HG02852 (cell line): ENCODE data around the gene NPW.
"Not testable (repeated sequence)": the region's sequence is repeated elsewhere in the genome, so short reads cannot be mapped to it uniquely, and the experiment has no call there.

ENCODE experiments used
- ATAC-seq: cut with Tn5 transposase; IDR thresholded peaks from one replicate; pipeline ENCODE4 v1.9.1; 2021; ENCODE audit warnings: mild to moderate bottlenecking, moderate library complexity; ENCODE audit not compliant: unreplicated experiment

The NPW gene

DNA sequence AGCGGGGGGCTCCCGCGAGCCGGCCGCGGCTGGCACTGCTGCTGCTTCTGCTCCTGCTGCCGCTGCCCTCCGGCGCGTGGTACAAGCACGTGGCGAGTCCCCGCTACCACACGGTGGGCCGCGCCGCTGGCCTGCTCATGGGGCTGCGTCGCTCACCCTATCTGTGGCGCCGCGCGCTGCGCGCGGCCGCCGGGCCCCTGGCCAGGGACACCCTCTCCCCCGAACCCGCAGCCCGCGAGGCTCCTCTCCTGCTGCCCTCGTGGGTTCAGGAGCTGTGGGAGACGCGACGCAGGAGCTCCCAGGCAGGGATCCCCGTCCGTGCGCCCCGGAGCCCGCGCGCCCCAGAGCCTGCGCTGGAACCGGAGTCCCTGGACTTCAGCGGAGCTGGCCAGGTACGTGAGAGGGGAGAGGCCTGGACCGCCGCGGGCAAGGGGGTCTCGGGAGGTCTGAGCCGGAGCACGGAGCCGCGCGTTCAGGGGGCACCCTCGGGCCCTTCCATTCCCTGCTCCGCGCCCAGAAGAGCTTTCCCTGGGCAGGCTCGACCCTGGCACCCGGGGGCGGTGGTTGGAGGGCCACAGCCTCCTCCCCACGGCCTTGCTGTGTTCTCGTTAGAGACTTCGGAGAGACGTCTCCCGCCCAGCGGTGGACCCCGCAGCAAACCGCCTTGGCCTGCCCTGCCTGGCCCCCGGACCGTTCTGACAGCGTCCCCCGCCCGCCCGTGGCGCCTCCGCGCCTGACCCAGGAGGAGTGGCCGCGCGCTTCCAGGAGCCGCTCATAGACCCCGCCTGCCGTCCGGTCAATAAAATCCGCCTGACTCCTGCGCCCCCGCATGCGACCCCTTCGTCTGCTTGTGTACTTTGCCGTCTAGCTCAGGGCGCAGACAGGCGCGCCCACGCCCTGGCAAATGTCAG is 591 bp downstream of the NPW start:
- ATAC-seq = no peak

DNA sequence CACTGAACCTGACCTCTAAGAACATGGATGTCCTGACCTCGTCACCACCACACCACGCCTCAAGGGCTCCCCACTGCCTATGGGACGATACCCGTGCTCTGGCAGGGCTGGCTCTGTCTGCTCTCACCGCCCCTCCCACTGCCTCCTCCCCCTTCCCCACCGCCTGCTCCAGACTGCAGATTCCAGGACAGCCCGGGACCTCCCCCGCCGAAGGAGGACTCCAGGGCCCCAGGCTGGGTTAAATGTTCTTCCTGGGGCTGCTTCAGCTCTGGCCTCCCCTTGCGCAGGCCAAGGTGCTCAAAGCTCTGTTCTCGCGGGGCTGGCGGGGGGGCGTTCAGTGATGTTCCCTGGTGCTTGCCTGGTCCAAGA is 3.1 kb downstream of the NPW start:
- ATAC-seq = no peak

DNA sequence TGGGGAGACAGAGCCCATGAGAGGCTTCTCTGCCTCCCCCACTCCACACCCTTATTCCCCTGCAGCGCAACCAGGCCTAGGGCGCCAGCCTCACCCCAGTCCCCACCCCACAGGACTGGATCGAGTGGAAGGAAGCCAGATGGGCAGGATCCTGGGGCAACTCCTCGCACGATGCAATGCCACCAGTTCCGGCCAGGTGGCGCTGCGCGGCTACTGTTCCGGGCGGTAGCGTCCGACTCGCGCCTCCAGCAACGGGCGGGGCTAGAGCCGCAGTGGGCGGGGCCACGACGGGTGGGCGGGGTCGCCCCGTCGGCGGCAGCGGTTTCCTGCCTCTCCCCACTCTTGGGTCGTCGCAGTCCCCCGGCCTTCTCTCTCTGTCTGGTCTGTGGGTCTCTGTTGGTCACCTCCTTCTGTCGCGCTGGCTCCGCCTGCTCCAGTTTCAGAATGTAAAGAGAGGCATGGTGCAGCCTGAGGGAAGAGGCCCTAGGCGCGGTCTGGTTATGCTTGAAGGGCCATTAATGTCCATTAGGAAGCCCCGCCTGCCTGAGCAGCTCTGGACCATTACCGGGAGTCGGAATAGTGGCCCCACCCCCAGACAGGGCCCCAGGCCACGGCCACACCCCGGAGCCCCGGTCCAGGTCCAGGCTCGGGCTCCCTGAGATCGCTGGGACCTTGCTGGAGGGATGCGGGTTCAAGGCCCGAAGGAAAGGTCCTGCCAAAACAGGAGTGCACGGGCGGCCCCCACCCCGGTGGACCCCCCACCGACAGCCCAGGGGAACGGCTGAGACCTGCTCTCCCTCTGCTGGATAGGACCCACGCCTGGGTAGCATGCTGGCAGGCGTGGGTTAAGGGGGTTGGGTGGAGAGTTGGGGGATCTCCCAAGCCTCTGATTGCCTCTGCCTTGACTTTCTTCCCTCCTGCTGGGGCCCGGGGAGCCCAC is 3.8 kb downstream of the NPW start:
- no peak for ATAC-seq

DNA sequence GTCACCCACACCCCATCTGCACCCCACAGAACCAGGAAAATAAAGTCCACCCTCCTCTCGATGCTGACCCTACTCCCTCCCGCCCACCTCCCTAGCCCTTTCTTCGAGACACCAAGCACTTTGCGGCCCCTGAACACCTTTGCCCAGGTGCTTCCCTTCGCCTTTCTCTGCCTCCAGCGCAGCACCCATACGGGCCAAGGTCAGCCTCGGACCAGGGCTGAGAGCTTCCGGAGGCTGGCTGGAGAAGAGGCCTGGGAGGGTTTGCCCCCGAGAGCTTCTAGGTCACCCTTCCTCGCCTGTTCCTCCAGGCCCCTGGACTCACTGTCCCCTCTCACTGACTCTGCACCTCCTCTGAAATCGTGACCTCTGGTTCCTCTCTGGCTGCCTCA is 4.4 kb downstream of the NPW start:
- no peak for ATAC-seq

DNA sequence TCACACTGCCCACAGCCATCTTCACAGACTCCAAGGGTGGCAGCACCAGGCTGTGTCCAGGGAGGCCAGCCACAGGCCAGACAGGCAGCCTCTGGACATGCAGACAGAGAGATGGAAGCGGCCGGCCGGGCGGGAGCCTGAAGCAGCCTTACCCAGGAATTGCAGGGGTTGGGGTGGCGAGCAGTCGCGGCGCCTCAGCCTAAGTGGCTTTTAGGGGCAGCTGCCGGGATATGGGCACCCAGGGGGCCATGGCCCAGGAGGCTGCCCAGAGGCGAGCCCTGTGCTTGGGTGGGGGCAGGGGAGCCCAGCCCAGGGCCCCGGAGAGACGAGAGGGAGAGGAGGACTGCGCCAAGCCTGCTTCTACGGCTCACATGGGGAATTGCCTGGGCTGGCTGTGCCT is 5.7 kb downstream of the NPW start:
- no peak for ATAC-seq

DNA sequence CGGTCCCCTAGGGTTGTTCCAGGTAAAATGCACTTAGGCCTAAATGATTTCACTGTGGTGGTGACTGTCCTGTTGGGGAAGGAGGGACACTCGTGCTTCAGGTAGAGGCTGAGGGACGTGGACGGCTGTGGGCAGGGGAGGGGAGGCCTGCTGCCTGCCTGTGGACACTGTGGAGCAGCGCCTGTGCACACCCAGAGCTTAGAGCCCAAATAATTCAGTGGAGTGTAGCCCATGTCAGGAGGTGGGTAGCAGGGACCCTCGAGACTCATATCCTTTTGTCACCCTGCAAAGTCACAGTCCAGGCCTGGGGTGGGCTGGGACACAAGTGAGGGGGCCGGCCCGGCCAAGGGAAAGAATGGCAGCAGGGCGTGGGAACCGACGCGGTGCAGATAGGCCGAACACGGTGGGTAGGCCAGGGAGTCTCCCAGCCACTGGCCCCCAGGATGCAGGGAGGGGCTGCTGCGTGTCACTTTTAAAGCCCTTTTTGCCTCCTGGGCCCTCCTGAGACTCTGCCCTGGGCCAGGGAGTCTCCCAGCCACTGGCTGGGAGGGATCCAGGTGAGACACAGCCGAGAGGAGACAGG is 6.4 kb downstream of the NPW start:
- ATAC-seq = no peak

DNA sequence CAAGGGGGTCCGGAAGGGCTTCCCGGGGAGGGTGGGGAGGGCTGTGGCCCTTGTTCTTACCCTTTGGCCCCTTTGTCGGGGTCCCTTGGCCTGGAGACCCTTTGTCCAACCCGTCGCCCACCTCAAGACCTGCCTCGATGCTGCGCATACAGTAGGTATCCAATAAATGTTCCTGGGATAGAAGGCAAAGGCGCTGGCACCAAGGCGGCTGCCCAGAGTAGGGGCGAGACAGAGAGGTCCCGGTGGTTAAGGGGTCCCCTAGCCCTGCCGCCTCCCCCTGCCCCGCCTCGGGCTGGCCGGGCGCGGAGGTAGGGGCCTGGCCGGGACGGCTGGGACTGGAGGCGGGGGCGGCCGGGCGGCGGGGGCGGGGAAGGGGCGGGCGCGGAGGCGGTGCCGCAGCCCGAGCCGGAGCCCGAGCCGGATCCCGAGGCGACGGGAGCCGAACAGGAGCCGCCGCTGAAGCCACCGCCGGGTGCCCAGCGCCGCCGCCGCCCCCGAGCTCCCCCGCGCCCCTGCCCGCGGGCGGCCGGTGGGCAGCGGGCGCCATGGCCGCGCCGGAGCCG is 7.0 kb downstream of the NPW start, which contains the start of gene NHERF2:
Gene NHERF2 (plus strand): TSS at position 442 of the 563 bp plus-strand sequence. CDS start 104 bp downstream, at position 546.
- ATAC-seq = no peak

DNA sequence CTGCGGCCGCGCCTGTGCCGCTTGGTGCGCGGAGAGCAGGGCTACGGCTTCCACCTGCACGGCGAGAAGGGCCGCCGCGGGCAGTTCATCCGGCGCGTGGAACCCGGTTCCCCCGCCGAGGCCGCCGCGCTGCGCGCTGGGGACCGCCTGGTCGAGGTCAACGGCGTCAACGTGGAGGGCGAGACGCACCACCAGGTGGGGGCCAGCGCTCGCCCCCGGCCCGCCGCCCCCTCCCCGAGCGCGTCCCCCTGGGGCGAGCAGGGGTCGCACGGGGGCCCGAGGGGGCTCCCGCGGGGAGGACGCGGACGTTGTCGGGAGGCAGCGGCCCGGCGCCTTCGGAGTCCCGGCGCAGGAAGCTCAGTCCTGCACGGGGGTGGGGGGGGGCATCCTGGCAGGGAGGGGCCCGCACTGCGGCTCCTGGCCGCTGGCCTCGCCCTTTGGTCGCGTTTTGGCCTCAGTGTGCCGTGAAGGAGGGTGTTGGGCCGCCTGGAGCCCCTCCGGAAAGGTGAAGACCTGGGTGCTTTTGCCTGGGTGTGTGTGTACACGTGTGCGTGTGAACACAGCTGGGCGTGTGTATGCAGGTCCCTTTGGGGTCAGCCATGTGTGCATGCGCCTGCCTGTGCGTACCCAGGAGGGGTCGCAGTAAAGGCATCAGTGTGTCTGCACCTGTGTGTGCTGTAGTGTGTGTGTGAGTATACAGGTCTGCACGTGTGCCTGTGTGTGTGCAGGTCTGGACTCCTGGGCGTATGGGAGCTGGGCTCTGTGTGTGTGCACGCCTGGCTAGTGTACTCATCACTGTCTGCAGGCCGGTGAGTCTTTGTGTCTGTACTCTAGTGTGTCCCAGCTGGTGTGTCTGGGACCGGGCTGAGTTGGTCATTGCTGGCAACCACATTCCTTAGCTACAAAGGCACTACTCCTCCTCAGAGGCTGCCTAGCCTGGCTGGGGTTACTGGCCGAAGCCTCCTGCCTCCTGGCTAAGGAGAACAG is 7.7 kb downstream of the NPW start:
- no peak for ATAC-seq

DNA sequence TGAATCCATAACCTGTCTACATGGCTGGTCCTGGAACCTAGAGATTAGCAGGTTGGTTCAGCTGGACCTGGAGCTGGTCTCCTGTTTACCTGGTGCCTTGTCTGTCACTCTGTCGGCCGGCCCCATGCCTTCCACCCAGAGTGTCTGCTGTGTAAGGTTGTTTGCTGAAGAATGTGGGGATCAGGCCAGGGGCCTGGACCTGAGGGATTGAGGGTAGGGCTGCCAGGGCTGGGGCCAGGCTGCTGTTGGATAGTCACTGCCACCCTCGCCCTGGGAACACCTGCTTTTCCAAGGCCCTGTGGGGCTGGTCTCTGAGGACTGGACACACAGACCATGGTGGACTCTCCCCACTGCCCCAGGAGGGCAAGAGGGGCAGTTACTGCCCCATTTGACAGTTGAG is 8.6 kb downstream of the NPW start:
- no peak for ATAC-seq

DNA sequence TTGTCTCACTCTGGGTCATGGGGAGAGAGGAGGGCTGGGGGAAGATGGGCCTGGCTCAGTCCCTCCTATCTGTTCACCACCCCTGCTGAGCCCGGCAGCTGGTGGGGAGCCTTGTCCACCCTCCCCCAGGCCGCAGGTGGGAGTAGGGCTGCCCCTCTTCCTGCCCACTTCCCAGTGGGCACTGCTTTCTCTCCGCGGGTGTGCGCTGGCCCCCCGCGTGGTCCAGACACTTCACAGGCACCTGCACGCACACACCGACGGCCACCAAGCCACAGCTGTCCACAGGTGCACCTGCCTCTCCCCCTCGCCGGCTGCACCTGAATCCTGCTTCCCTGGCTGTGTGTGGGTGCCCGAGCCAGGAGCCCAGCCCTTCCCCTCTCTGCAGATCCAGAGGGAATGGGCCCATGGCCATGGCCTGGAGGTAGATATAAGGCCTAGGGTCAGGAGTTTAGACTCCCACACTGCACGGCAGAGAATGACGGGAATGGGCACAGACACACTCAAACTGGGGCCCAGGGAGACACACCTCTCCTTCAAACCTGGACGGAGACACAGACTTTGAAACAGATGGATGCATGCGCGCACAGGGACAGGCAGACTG is 9.1 kb downstream of the NPW start:
- ATAC-seq = no peak

DNA sequence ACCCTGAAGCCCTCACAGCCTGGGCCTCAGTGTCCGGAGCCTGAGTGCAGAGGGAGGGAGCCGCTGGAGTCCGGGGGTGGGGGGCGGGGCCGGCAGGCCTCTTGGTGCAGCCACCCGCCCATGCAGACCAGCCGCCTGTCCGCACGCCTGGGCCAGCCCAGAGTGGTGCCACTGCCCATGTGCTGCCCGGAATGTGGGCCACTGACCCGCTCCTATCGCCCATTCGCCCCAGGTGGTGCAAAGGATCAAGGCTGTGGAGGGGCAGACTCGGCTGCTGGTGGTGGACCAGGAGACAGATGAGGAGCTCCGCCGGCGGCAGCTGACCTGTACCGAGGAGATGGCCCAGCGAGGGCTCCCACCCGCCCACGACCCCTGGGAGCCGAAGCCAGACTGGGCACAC is 9.8 kb downstream of the NPW start:
- no peak for ATAC-seq

DNA sequence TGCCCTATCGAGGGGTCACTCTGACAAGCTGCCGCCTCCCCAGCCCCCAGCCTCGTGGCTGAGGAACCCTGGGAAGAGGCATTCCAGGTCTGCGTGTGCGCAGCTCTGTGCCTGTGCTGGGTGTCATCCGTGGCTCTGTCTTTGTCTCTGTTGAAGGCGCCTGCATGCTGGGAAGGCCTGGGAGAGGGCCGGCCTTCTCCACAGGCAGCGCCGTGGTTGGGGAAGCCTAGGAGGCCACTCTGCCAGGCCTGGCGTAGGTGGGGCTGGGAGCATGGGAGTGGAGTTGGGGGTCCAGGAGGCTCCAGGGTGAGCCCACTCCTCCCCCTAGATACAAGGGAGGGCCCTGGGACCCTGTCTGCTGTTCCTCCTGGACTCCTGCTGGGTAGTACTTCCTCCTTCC is 10.5 kb downstream of the NPW start:
- no peak for ATAC-seq

DNA sequence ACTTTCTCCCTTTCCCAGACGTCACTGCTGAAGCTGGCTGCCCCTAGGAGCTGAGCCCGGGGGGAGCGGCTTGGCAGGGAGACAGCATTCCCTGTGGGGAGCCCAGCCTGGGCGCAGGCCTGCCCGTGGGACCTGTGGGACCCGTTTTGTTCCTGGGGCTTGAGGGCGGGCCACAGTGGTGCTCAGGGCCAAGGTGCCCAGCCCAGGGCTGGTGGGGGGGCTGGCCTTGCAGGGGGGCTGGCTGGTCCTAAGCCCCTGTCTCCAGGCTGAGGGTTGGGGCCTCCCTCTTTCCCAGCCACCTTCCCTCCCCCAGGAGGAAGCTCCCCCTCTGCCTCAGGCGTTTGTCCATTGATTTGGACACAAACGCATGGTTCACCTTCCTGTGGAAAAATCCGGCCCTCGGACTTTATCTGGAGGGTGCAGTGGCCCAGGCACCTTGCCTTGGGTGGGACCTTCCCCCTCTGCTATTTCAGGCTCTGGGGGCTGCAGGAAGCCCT is 11.5 kb downstream of the NPW start:
- no peak for ATAC-seq

DNA sequence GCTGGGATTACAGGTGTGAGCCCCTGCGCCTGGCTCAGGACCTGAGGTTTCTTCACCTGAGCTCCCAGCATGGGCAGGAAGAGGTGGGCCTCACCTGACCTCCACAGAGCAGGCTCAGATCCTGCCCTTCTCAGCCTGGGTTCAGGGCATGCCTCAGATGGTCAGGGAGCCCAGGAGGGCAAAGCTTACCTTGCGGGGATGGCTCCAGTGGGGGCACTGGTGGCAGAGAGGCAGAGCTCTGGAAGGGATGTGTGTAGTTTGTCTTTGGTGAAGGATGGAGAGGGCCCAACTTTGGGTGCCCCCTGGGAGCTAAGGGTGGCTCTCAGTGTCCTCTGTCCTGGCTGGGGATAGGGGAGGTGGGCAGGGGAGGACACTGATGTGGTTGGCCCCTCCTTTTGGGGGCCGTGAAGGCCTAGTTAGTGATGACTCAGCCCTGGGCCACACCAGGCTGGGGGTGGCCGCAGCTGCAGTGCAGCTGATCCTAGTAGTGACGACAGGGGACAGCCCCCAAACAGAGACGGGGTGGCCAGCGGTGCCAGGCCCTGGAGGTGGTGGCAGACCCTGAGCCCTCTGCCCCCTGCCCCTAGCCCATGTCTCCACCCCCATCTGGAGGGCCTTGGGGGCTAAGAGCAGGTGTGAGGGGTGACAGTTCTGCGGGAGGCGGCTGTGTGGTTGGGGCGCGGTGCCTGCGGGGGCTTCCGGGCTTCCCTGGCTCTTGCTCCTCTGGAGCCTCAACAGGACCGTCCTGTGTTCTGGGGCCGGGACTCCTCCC is 12.9 kb downstream of the NPW start:
- ATAC-seq = no peak

DNA sequence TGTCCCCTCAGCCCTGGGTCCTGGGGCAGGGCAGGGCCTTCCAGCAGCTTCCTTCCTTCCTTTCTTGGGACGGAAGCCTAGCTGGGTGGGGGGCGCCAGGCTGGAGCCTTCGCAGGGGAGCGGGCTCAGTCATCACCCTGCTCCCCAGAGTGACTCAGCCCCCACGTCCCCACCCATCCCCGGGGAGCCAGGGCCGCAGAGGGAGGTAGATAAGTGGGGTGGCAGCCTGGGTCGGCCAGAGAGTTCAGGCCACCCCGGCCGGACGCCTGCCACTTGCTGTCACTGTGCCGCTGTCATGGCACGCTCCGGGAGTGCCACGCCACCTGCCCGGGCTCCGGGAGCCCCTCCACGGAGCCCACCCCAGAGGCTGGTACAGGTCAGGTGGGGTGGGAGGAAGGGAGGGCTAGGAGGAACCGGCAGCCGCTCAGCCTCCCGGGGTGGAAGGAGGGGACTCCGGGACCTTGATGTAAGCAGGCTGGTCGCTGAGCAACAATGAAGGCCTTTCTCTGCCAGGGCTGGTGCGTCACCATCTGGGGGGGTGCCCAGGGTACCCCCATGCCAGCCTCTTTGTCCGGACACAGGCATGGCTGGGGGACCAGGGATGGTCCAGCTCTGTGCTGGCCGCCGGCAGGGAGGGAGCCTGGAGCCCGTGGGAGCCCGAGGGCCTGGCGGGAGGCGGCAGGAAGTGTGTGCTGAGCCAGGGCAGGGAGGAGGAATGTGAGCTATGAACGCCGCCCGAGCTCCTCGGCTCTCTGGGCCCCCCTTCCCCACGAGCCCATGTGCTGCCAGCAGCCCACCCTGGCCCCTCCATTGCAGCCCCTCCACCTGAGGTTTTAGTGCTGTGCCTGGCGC is 13.7 kb downstream of the NPW start:
- ATAC-seq = no peak

DNA sequence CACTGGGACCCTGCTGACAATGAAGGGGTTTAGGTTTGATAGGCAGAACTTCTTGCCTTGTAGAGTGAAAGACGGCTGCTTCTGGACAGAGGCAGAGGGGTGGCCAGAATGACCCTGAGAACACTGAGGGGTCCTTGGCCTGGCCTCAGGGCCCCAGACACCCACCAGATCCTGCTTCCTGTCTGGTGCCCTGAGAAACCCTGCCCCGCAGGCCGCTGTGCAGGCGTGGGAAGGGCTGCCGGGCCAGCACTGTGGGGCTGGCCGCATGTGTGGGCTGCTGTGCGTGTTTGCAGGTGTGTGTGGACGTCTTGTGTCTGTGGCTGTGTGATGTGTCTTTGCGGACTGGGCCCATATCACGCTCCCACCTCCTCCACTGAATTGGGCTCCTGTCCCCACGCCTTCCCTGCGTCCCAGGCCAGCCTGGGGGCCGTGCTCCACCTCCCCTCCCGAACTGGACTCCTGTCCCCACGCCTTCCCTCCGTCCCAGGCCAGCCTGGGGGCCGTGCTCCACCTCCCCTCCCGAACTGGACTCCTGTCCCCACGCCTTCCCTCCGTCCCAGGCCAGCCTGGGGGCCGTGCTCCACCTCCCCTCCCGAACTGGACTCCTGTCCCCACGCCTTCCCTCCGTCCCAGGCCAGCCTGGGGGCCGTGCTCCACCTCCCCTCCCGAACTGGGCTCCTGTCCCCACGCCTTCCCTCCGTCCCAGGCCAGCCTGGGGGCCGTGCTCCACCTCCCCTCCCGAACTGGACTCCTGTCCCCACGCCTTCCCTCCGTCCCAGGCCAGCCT is 14.5 kb downstream of the NPW start:
- ATAC-seq = not testable (repeated sequence)
